GM13976 (cell line): ENCODE data around the gene UBE2E1.

Experiments used
- DNase-seq: peaks from one replicate; pipeline ENCODE4 v3.0.0; 2012; ENCODE audit warnings: low spot score
- CTCF ChIP-seq: IDR thresholded peaks from 2 replicates; pipeline ENCODE4 v1.5.1; 2012; ENCODE audit warnings: borderline replicate concordance, mild to moderate bottlenecking; ENCODE audit not compliant: insufficient read depth; ENCODE audit errors: extremely low read depth, missing control alignments, control extremely low read depth
- in situ Hi-C: fragments of 300-500 bp; cut with MboI; formaldehyde crosslinking; loops from one replicate; pipeline ENCODE4 v1.12.0; 2022; ENCODE audit warnings: low sequenced_read_pairs, mixed read lengths, inconsistent platforms; ENCODE audit not compliant: unreplicated experiment

Gene UBE2E1

DNA sequence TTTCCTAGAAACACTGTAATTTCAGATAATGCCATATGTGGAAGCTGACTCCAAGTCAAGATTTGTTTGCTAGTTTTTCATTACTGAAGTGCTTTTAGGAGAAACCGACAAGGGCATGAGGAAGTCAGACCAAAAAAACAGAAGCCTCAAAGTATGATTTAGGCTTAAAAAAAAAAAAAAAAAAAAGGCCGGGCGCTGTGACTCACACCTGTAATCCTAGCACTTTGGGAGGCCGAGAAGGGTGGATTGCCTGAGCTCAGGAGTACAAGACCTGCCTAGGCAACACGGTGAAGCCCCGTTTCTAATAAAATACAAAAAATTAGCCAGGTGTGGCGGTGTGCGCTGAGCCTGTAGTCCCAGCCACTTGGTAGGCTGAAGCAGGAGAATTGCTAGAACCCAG lies 122.8 kb downstream of the UBE2E1 start:
- TF ChIP-seq CTCF, result no peak
- in situ Hi-C loops, result no loop called here
- DNase-seq, result no peak

GRCh38 chr3:23931597-23931996 lies 125.8 kb downstream of the UBE2E1 start:
- TF ChIP-seq CTCF, result no peak
- DNase-seq, result no peak
- in situ Hi-C loops, result no loop called here

GRCh38 chr3:23932571-23932970 lies 126.8 kb downstream of the UBE2E1 start:
- TF ChIP-seq CTCF, result no peak
- in situ Hi-C loops, result no loop called here
- DNase-seq, result no peak

DNA sequence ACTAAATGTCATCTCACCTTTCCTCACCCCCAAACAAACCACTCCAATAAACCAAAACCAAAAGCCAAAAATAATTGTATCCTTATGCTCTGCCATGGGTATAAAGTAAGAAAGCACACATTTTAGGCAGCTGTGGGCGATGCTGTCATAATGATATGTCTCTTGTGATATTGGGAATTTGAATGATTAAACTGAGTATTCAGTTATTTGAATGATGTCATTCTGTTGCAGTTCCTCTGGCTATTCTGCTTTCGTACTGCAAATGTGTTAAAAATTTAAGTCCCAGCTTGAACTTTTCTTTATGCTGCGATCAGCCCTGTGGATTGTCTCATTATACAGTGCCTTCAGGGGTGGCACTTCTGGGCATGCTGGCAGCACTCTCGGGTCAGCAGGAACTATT lies 128.5 kb downstream of the UBE2E1 start:
- no peak for DNase-seq
- no peak for TF ChIP-seq CTCF
- in situ Hi-C loops, result no loop called here

DNA sequence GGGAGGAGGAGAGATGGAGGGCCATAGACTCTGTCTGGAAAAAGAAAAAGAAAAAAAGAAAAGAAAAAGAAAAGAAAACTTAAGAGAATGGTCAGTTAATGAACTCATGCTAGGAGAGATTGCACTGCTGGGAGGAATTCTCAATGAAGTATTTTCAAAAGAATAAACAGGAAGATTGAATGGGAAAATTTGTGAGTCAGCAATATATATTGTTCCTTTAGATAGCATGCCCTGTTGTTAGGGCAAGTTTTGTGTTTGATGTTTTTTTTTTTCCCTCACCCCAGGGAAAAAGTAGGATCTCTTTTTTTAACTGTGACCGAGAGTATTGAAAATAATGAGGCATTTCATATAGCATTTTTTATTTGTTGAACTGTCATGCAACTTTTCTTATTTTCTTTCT lies 131.5 kb downstream of the UBE2E1 start:
- in situ Hi-C loops, result no loop called here
- DNase-seq, result no peak
- no peak for TF ChIP-seq CTCF

DNA sequence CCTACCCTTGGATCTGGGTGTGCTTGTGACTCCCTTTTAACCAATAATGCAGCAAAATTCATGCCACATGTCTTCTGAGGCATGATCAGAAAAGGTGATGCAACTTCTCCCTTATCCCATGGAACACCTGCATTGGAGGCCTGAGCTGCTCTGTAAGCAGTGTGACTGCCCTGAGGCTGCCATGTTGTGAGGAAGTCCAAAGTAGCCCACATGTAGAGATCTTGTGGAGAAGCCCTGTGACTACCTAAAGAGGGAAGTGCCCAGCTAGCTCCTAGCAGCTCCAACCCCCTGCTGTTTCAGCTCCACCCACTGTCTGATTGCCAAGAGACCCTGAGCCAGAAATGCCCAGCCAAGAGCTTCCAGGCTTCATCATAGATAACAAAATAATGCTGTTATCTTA lies 132.9 kb downstream of the UBE2E1 start:
- in situ Hi-C loops, result no loop called here
- no peak for TF ChIP-seq CTCF
- no peak for DNase-seq

GRCh38 chr3:23940775-23941174 lies 135.0 kb downstream of the UBE2E1 start:
- no peak for DNase-seq
- no peak for TF ChIP-seq CTCF
- in situ Hi-C loops, result no loop called here
